DMS79 treated with DMSO at 0.1 percent for 48 hours (cell line): ENCODE measurements around the gene PLEKHA8.
A peak's percentile ranks its signal among the peaks of the same experiment; 100 is the strongest.

ENCODE experiments used
- DNase-seq: peaks from one replicate; lab custom pipeline; 2025; lab: John Stamatoyannopoulos, UW

Gene PLEKHA8

GRCh38 chr7:30112103-30112713, 84.0 kb downstream of the PLEKHA8 start:
- no peak for DNase-seq

- DNase-seq, result no peak
Observed at GRCh38 chr7:30113144-30113543, 84.9 kb downstream of the PLEKHA8 start.

GRCh38 chr7:30114536-30115238, 86.5 kb downstream of the PLEKHA8 start:
- DNase-seq, result no peak

GRCh38 chr7:30115709-30116297, 87.6 kb downstream of the PLEKHA8 start:
- no peak for DNase-seq

- DNase-seq, result no peak
Observed at GRCh38 chr7:30116771-30117170, 88.6 kb downstream of the PLEKHA8 start.

GRCh38 chr7:30117896-30118295, 89.7 kb downstream of the PLEKHA8 start:
- DNase-seq, result no peak

- no peak for DNase-seq
Observed at GRCh38 chr7:30119890-30120577, 91.8 kb downstream of the PLEKHA8 start.

- DNase-seq, result no peak
Observed at GRCh38 chr7:30133736-30134610, 105.8 kb downstream of the PLEKHA8 start.

- peak; percentile 76 for DNase-seq
Observed at GRCh38 chr7:30134611-30135300, 106.5 kb downstream of the PLEKHA8 start, which contains the start of gene MTURN. Gene MTURN (plus strand): TSS chr7:30134986. CDS start chr7:30135137, 151 bp downstream.

GRCh38 chr7:30135301-30136116, 107.3 kb downstream of the PLEKHA8 start:
- peak; percentile 55 for DNase-seq

GRCh38 chr7:30136117-30136731, 108.0 kb downstream of the PLEKHA8 start:
- peak; percentile 24 for DNase-seq

- no peak for DNase-seq
Observed at GRCh38 chr7:30136743-30137485, 108.7 kb downstream of the PLEKHA8 start.

GRCh38 chr7:30139836-30140384, 111.7 kb downstream of the PLEKHA8 start:
- DNase-seq, result no peak

- no peak for DNase-seq
Observed at GRCh38 chr7:30140456-30140855, 112.2 kb downstream of the PLEKHA8 start.

- peak; percentile 36 for DNase-seq
Observed at GRCh38 chr7:30142710-30143109, 114.5 kb downstream of the PLEKHA8 start.

GRCh38 chr7:30143748-30144251, 115.6 kb downstream of the PLEKHA8 start:
- DNase-seq, result peak; percentile 100

GRCh38 chr7:30144657-30145306, 116.6 kb downstream of the PLEKHA8 start:
- peak; percentile 47 for DNase-seq

GRCh38 chr7:30145426-30145970, 117.3 kb downstream of the PLEKHA8 start:
- no peak for DNase-seq
